ENCODE data around the gene ACYP2. TPM values are rescaled to one million over a fixed set of nuclear protein-coding genes. Genes with fewer than 3 reads are reported as not detected.
A peak's percentile ranks its signal among the peaks of the same experiment; 100 is the strongest.

Gene ACYP2
- total RNA-seq, 1 donor, result 9.0 TPM

DNA sequence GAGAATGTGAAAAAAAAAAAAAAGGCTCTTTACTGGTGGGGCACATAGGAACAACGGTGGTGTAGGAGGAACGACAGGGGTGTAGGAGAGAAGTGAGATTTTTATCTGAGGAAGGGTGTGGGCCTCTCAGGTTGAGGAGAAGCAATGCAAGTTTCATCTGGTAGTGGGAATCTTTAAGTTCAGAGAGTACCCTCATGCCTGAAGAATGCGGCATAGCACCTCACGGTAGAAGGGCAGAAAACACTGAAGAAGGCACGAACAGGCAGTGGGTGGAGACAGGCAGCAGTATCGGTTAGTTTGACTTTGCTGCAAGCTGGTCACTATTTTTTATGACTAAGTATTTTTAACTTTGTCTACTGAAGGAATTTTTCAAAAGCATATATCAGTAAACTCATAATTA, 192.8 kb downstream of the ACYP2 start:
- Histone ChIP-seq H3K4me2 (ENCODE audit: insufficient read depth, low read length) (no peak overlapping the region), H3K4me3 (ENCODE audit: insufficient read depth, low read length) (no peak overlapping the region), H3K27me3 (ENCODE audit: insufficient read depth, low read length) (no peaks in the 10 kb centered on the region), H3K79me2 (ENCODE audit: insufficient read depth, low read length) (no peaks in the 10 kb centered on the region), H4K20me1 (ENCODE audit: insufficient read depth, low read length) (no peaks in the 10 kb centered on the region), H3K27ac (ENCODE audit: low read depth, low read length) (no peak overlapping the region), H3K9me3 (ENCODE audit: low read depth, low read length) (no peaks in the 10 kb centered on the region), H3K4me1 (ENCODE audit: insufficient read depth, low read length) (peaks cover 10% of the 10 kb centered on the region), H3K36me3 (ENCODE audit: insufficient read depth, low read length) (no peaks in the 10 kb centered on the region), H2AFZ (ENCODE audit: low read length) (no peak overlapping the region)
- TF ChIP-seq, protein P1, sequence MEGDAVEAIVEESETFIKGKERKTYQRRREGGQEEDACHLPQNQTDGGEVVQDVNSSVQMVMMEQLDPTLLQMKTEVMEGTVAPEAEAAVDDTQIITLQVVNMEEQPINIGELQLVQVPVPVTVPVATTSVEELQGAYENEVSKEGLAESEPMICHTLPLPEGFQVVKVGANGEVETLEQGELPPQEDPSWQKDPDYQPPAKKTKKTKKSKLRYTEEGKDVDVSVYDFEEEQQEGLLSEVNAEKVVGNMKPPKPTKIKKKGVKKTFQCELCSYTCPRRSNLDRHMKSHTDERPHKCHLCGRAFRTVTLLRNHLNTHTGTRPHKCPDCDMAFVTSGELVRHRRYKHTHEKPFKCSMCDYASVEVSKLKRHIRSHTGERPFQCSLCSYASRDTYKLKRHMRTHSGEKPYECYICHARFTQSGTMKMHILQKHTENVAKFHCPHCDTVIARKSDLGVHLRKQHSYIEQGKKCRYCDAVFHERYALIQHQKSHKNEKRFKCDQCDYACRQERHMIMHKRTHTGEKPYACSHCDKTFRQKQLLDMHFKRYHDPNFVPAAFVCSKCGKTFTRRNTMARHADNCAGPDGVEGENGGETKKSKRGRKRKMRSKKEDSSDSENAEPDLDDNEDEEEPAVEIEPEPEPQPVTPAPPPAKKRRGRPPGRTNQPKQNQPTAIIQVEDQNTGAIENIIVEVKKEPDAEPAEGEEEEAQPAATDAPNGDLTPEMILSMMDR (IDR thresholded peaks at IDR 0.05; ENCODE audit: extremely low read depth, low read depth, low read length), result no peak
- DNase-seq (ENCODE audit: insufficient read length, low spot score, missing footprints), result peak; percentile 47

- Histone ChIP-seq H2AFZ (ENCODE audit: low read length) (no peak overlapping the region), H3K27me3 (ENCODE audit: insufficient read depth, low read length) (no peaks in the 10 kb centered on the region), H3K36me3 (ENCODE audit: insufficient read depth, low read length) (no peaks in the 10 kb centered on the region), H4K20me1 (ENCODE audit: insufficient read depth, low read length) (no peaks in the 10 kb centered on the region), H3K4me2 (ENCODE audit: insufficient read depth, low read length) (no peak overlapping the region), H3K4me3 (ENCODE audit: insufficient read depth, low read length) (no peak overlapping the region), H3K9me3 (ENCODE audit: low read depth, low read length) (no peaks in the 10 kb centered on the region), H3K79me2 (ENCODE audit: insufficient read depth, low read length) (no peaks in the 10 kb centered on the region), H3K4me1 (ENCODE audit: insufficient read depth, low read length) (peaks cover 10% of the 10 kb centered on the region), H3K27ac (ENCODE audit: low read depth, low read length) (no peak overlapping the region)
- no peak for DNase-seq (ENCODE audit: insufficient read length, low spot score, missing footprints)
- TF ChIP-seq, protein P1 (IDR thresholded peaks at IDR 0.05; ENCODE audit: extremely low read depth, low read depth, low read length), result no peak
These were observed 193.4 kb downstream of the ACYP2 start for GRCh38 chr2:54308782-54309181.

- no peaks in the 10 kb centered on the region for H3K9me3 ChIP-seq (ENCODE audit: low read depth, low read length)
- no peaks in the 10 kb centered on the region for H3K79me2 ChIP-seq (ENCODE audit: insufficient read depth, low read length)
- H3K4me1 ChIP-seq (ENCODE audit: insufficient read depth, low read length), result peaks cover 10% of the 10 kb centered on the region
- DNase-seq (ENCODE audit: insufficient read length, low spot score, missing footprints), result no peak
- H3K36me3 ChIP-seq (ENCODE audit: insufficient read depth, low read length), result no peaks in the 10 kb centered on the region
- H3K4me3 ChIP-seq (ENCODE audit: insufficient read depth, low read length), result no peak overlapping the region
- no peak overlapping the region for H3K27ac ChIP-seq (ENCODE audit: low read depth, low read length)
- no peak overlapping the region for H2AFZ ChIP-seq (ENCODE audit: low read length)
- H4K20me1 ChIP-seq (ENCODE audit: insufficient read depth, low read length), result no peaks in the 10 kb centered on the region
- TF ChIP-seq, protein P1 (IDR thresholded peaks at IDR 0.05; ENCODE audit: extremely low read depth, low read depth, low read length), result no peak
- H3K4me2 ChIP-seq (ENCODE audit: insufficient read depth, low read length), result no peak overlapping the region
- H3K27me3 ChIP-seq (ENCODE audit: insufficient read depth, low read length), result no peaks in the 10 kb centered on the region
These were observed 194.9 kb downstream of the ACYP2 start for GRCh38 chr2:54310311-54310710.

DNA sequence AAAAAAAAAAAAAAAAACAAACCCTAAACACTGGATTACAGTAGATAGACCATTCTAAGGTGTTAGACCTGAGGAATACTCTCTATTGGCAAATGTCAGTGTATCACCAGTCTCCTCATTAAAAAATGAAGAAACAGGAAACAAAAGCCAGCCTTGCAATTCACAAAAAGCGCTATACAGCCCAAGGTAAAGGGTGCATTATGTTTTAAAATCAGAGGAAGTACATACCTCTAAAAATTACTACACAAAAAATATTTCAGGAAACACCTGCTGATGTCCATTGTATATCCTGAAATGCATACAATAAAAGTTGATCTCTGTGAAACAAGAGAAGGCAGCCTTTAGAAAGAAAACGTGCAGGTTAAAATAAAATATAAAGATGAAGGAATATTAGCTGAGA, 195.5 kb downstream of the ACYP2 start:
- TF ChIP-seq, protein P1 (IDR thresholded peaks at IDR 0.05; ENCODE audit: extremely low read depth, low read depth, low read length), result no peak
- Histone ChIP-seq H2AFZ (ENCODE audit: low read length) (no peak overlapping the region), H3K27ac (ENCODE audit: low read depth, low read length) (no peak overlapping the region), H3K27me3 (ENCODE audit: insufficient read depth, low read length) (no peaks in the 10 kb centered on the region), H3K9me3 (ENCODE audit: low read depth, low read length) (no peaks in the 10 kb centered on the region), H3K4me2 (ENCODE audit: insufficient read depth, low read length) (no peak overlapping the region), H3K4me3 (ENCODE audit: insufficient read depth, low read length) (no peak overlapping the region), H3K79me2 (ENCODE audit: insufficient read depth, low read length) (no peaks in the 10 kb centered on the region), H3K4me1 (ENCODE audit: insufficient read depth, low read length) (peaks cover 9% of the 10 kb centered on the region), H3K36me3 (ENCODE audit: insufficient read depth, low read length) (no peaks in the 10 kb centered on the region), H4K20me1 (ENCODE audit: insufficient read depth, low read length) (no peaks in the 10 kb centered on the region)
- DNase-seq (ENCODE audit: insufficient read length, low spot score, missing footprints), result peak; percentile 25
